A549 (cell line): Measurements from ENCODE around the gene CALN1. TPM values are rescaled to one million over a fixed set of nuclear protein-coding genes. Genes with fewer than 3 reads are reported as not detected.

ENCODE experiments used
- ATAC-seq, 2 experiments: fragments of 200-7000 bp in 1 of 2; fragments of >200 bp in 1 of 2; cut with Nextera tagmentation in 1 of 2; cut with Tn5 transposase in 1 of 2; 3 replicates each; pipeline versions ENCODE4 v1.8.0 to v1.9.1; 2018 to 2020; ENCODE audit warnings: mild to moderate bottlenecking in 1 of 2, moderate library complexity in 1 of 2
- CTCF ChIA-PET: fragments of 300-600 bp; sonication (Branson Sonifier 250); formaldehyde crosslinking; extraction: SDS; loops from one replicate; lab custom pipeline; 2021; ENCODE audit warnings: antibody characterized with exemption, inconsistent platforms; lab: Yijun Ruan, JAX
- POLR2A ChIA-PET: fragments of 350-600 bp; formaldehyde crosslinking; extraction: SDS; loops from one replicate; lab custom pipeline; 2021; ENCODE audit warnings: antibody characterized with exemption, inconsistent platforms; lab: Yijun Ruan, JAX
- DNase-seq, 2 experiments: peaks; one replicate each; pipeline versions ENCODE4 v3.0.0 to v3.0.0-alpha.2; 2011 to 2016; ENCODE audit warnings: low read depth in 1 of 2, low spot score in 1 of 2
- FAIRE-seq: peaks from 2 replicates; lab custom pipeline; 2011; peaks lifted over from hg19 to GRCh38; lab: Jason Lieb, UNC
- H3K27ac ChIP-seq, 2 experiments: fragments of >200 bp; sonication (Bioruptor Twin); formaldehyde crosslinking; 3 replicates each; pipeline ENCODE4 v1.5.1; 2016 to 2017
- H3K4me1 ChIP-seq: fragments of >200 bp; sonication (Bioruptor Twin); formaldehyde crosslinking; 3 replicates; pipeline ENCODE4 v1.6.1; 2016
- H3K4me2 ChIP-seq: fragments of >200 bp; sonication (Bioruptor Twin); formaldehyde crosslinking; 3 replicates; pipeline ENCODE4 v1.6.1; 2016
- H3K4me3 ChIP-seq: fragments of >200 bp; sonication (Bioruptor Twin); formaldehyde crosslinking; 3 replicates; pipeline ENCODE4 v1.5.1; 2016
- H3K9me3 ChIP-seq: fragments of >200 bp; sonication (Bioruptor Twin); formaldehyde crosslinking; 3 replicates; pipeline ENCODE4 v1.6.1; 2016
- CBX8 ChIP-seq: fragments of 200-600 bp; sonication (generic); IDR thresholded peaks from 2 replicates; pipeline ENCODE4 v1.6.1; 2016
- CHD2 ChIP-seq: fragments of 150-350 bp; IDR thresholded peaks from 2 replicates; pipeline ENCODE4 v1.6.1; 2014; ENCODE audit warnings: low read length; ENCODE audit not compliant: partially characterized antibody
- CHD4 ChIP-seq: fragments of 200-600 bp; sonication (generic); IDR thresholded peaks from 2 replicates; pipeline ENCODE4 v1.6.1; 2016; ENCODE audit warnings: antibody characterized with exemption, mild to moderate bottlenecking, borderline replicate concordance
- EHF ChIP-seq: fragments of 250-450 bp; sonication (Bioruptor Pico); IDR thresholded peaks from 2 replicates; pipeline ENCODE4 v1.5.0; 2020; ENCODE audit warnings: mild to moderate bottlenecking
- HDAC2 ChIP-seq: fragments of 200-600 bp; sonication (generic); IDR thresholded peaks from 2 replicates; pipeline ENCODE4 v1.6.1; 2016
- HOXB13 ChIP-seq: fragments of 250-450 bp; sonication (Bioruptor Pico); IDR thresholded peaks from 2 replicates; pipeline ENCODE4 v1.5.0; 2020; ENCODE audit warnings: low read depth, mild to moderate bottlenecking, moderate library complexity
- JUNB ChIP-seq: fragments of >200 bp; sonication (Bioruptor Twin); formaldehyde crosslinking; IDR thresholded peaks from 2 replicates; pipeline ENCODE4 v1.6.1; 2016
- MAFK ChIP-seq: fragments of 450-650 bp; IDR thresholded peaks from 2 replicates; pipeline ENCODE4 v1.6.1; 2014; ENCODE audit not compliant: partially characterized antibody
- NFE2L2 ChIP-seq: fragments of 150-350 bp; conservative IDR thresholded peaks from 2 replicates; pipeline ENCODE4 v1.6.1; 2014; ENCODE audit warnings: low read length
- POLR2A ChIP-seq: IDR thresholded peaks from 2 replicates; pipeline ENCODE4 v1.6.1; 2012; ENCODE audit warnings: mild to moderate bottlenecking, low read length
- RAD21 ChIP-seq, 2 experiments: fragments of >200 bp in 1 of 2; sonication (Bioruptor Twin) in 1 of 2; formaldehyde crosslinking in 1 of 2; IDR thresholded peaks in 1 of 2; conservative IDR thresholded peaks in 1 of 2; 2 replicates in 1 of 2; 3 replicates in 1 of 2; pipeline ENCODE4 v1.6.1; 2012 to 2018; ENCODE audit warnings: inconsistent platforms in 1 of 2
- RARB ChIP-seq: fragments of 250-450 bp; sonication (Bioruptor Pico); IDR thresholded peaks from 2 replicates; pipeline ENCODE4 v1.8.0; 2021; ENCODE audit warnings: mild to moderate bottlenecking, moderate library complexity
- RCOR1 ChIP-seq: fragments of 150-350 bp; IDR thresholded peaks from 2 replicates; pipeline ENCODE4 v1.6.1; 2014; ENCODE audit warnings: antibody characterized with exemption, low read length, low read depth
- SREBF2 ChIP-seq: fragments of 450-650 bp; IDR thresholded peaks from 2 replicates; pipeline ENCODE4 v1.6.1; 2014; ENCODE audit warnings: mild to moderate bottlenecking, moderate library complexity
- TP53 ChIP-seq: fragments of 250-450 bp; sonication (Bioruptor Pico); IDR thresholded peaks from 2 replicates; pipeline ENCODE4 v1.5.0; 2021; ENCODE audit warnings: mild to moderate bottlenecking, moderate library complexity
- ZNF302 ChIP-seq: fragments of 250-450 bp; sonication (Bioruptor Pico); IDR thresholded peaks from 2 replicates; pipeline ENCODE4 v1.9.0; 2021; ENCODE audit warnings: inconsistent platforms, mild to moderate bottlenecking, moderate library complexity
- WGBS: methylation state at CpG from one replicate; pipeline ENCODE4 v1.1.6; 2017; ENCODE audit errors: missing lambda C conversion rate; 5-methylcytosine and 5-hydroxymethylcytosine counted together
- polyA plus RNA-seq, 4 experiments: library from polyadenylated mRNA; depleted of rRNA in 3 of 4; stranded (reverse); fragments of >200 nt; fragmentation: RNase III in 1 of 4; extraction: RNeasy Plus Mini Kit Qiagen cat#74134 plus additional on column Dnase treatment in 1 of 4; gene quantifications; 2 replicates in 3 of 4; 3 replicates in 1 of 4; pipeline ENCODE4 v1.2.3, GENCODE V29; 2011 to 2017
- TF ChIP-seq, protein P1 (sequence below): fragments of 150-350 bp; IDR thresholded peaks from 2 replicates; pipeline ENCODE4 v1.6.1; 2014; ENCODE audit warnings: low read depth, mild to moderate bottlenecking, low read length
- TF ChIP-seq, protein P2 (sequence below): fragments of 200-600 bp; sonication (generic); IDR thresholded peaks from 2 replicates; pipeline ENCODE4 v1.6.1; 2016; ENCODE audit warnings: antibody characterized with exemption, mild to moderate bottlenecking, moderate library complexity
- TF ChIP-seq, protein P3 (sequence below): fragments of >200 bp; sonication (Bioruptor Twin); formaldehyde crosslinking; IDR thresholded peaks from 3 replicates; pipeline ENCODE4 v1.5.1; 2016

Gene CALN1
- polyA plus RNA-seq, 2 of the 4 experiments (the other 2 are of a cell fraction), result not detected

DNA sequence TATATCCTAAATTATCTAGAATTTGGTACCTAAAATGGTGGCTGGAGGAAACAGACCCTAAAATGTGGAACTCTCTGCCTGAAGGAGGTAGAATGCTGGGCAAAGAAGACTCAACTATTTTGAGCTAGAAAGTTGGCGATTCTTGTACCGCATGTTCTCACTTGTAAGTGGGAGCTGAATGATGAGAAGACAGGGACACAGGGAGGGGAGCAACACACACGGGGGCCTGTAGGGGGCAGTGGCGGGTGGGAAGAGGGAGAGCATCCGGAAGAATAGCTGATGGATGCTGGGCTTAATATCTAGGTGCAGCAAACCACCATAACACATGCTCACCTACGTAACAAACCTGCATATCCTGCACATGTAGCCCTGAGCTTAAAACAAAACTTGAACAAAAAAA is 250.6 kb downstream of the CALN1 start:
- Histone ChIP-seq H3K4me1 (no peaks in the 10 kb centered on the region), H3K9me3 (peaks cover 18% of the 10 kb centered on the region; the same call in 2 of the 3 replicates)
- no peak for ATAC-seq
- WGBS, result 32% methylated on average over 6 of the region's 6 CpGs
- TF ChIP-seq CHD4, result no peak
- no peak for TF ChIP-seq POLR2A
- TF ChIP-seq JUNB, result no peak
- TF ChIP-seq HDAC2, result no peak
- TF ChIP-seq, protein P1, sequence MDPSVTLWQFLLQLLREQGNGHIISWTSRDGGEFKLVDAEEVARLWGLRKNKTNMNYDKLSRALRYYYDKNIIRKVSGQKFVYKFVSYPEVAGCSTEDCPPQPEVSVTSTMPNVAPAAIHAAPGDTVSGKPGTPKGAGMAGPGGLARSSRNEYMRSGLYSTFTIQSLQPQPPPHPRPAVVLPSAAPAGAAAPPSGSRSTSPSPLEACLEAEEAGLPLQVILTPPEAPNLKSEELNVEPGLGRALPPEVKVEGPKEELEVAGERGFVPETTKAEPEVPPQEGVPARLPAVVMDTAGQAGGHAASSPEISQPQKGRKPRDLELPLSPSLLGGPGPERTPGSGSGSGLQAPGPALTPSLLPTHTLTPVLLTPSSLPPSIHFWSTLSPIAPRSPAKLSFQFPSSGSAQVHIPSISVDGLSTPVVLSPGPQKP, result no peak
- TF ChIP-seq, protein P2, sequence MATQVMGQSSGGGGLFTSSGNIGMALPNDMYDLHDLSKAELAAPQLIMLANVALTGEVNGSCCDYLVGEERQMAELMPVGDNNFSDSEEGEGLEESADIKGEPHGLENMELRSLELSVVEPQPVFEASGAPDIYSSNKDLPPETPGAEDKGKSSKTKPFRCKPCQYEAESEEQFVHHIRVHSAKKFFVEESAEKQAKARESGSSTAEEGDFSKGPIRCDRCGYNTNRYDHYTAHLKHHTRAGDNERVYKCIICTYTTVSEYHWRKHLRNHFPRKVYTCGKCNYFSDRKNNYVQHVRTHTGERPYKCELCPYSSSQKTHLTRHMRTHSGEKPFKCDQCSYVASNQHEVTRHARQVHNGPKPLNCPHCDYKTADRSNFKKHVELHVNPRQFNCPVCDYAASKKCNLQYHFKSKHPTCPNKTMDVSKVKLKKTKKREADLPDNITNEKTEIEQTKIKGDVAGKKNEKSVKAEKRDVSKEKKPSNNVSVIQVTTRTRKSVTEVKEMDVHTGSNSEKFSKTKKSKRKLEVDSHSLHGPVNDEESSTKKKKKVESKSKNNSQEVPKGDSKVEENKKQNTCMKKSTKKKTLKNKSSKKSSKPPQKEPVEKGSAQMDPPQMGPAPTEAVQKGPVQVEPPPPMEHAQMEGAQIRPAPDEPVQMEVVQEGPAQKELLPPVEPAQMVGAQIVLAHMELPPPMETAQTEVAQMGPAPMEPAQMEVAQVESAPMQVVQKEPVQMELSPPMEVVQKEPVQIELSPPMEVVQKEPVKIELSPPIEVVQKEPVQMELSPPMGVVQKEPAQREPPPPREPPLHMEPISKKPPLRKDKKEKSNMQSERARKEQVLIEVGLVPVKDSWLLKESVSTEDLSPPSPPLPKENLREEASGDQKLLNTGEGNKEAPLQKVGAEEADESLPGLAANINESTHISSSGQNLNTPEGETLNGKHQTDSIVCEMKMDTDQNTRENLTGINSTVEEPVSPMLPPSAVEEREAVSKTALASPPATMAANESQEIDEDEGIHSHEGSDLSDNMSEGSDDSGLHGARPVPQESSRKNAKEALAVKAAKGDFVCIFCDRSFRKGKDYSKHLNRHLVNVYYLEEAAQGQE, result no peak
- TF ChIP-seq, protein P3, sequence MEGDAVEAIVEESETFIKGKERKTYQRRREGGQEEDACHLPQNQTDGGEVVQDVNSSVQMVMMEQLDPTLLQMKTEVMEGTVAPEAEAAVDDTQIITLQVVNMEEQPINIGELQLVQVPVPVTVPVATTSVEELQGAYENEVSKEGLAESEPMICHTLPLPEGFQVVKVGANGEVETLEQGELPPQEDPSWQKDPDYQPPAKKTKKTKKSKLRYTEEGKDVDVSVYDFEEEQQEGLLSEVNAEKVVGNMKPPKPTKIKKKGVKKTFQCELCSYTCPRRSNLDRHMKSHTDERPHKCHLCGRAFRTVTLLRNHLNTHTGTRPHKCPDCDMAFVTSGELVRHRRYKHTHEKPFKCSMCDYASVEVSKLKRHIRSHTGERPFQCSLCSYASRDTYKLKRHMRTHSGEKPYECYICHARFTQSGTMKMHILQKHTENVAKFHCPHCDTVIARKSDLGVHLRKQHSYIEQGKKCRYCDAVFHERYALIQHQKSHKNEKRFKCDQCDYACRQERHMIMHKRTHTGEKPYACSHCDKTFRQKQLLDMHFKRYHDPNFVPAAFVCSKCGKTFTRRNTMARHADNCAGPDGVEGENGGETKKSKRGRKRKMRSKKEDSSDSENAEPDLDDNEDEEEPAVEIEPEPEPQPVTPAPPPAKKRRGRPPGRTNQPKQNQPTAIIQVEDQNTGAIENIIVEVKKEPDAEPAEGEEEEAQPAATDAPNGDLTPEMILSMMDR, result no peak
- TF ChIP-seq SREBF2, result no peak
- no peak for TF ChIP-seq TP53 (CRISPR knock-in tag)
- no peak for TF ChIP-seq ZNF302 (CRISPR knock-in tag)
- no peak for TF ChIP-seq NFE2L2
- TF ChIP-seq, all 56 proteins: peak for 0
- no peak overlapping the region for H3K27ac ChIP-seq
- no peak for DNase-seq
- no peak for FAIRE-seq
- CTCF ChIA-PET, result interaction anchor here (0.6 kb wide), 1 partner anchor 738 kb away, joined by 3 read pairs; no protein-coding TSS in a partner anchor
- no peak overlapping the region for H3K4me2 ChIP-seq
- H3K4me3 ChIP-seq, result no peak overlapping the region
- POLR2A ChIA-PET, result no interaction called here

DNA sequence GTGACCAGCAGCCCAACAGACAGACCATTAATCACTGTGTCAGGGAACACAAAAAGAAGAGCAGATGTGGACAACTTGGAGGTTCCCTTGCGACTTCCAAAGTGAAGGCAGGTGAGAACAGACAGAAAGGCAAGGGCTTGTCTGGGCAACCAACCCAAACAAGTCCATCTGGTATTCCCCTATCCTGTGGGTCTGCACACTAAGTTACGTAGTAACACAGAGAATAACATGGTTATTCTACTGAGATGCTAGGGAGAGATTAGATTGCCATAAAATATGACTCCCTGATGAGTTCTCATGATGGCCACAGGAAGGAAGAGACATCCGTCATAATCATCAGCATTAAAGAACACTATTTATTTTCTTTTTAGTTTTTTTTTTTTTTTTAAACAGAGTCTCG is 252.2 kb downstream of the CALN1 start:
- ChIA-PET POLR2A (no interaction called here), CTCF (interaction anchor here (1.0 kb wide), 1 partner anchor 9 kb away, joined by 3 read pairs; no protein-coding TSS in a partner anchor)
- H3K27ac ChIP-seq, result no peak overlapping the region
- no peak for FAIRE-seq
- no peak overlapping the region for H3K4me3 ChIP-seq
- DNase-seq, result no peak
- TF ChIP-seq CHD2, result no peak
- TF ChIP-seq HOXB13 (CRISPR knock-in tag), result no peak
- TF ChIP-seq CBX8, result no peak
- TF ChIP-seq RAD21 (conservative IDR thresholded peaks at IDR 0.05 in 1 of 2, IDR thresholded peaks at IDR 0.05 in 1 of 2), result no peak
- no peak for TF ChIP-seq RCOR1
- no peak for TF ChIP-seq EHF (CRISPR knock-in tag)
- TF ChIP-seq TP53 (CRISPR knock-in tag), result no peak
- TF ChIP-seq RARB (CRISPR knock-in tag), result no peak
- no peak for TF ChIP-seq MAFK
- TF ChIP-seq JUNB, result no peak
- peaks cover 16% of the 10 kb centered on the region; the same call in 2 of the 3 replicates for H3K9me3 ChIP-seq
- H3K4me1 ChIP-seq, result no peaks in the 10 kb centered on the region
- no peak overlapping the region for H3K4me2 ChIP-seq
- no peak for ATAC-seq
- 17% methylated on average over 4 of the region's 4 CpGs for WGBS
